Prostate gland (tissue), 2 donors: ENCODE results near the gene ELF2. TPM values are rescaled to one million over a fixed set of nuclear protein-coding genes. Genes with fewer than 3 reads are reported as not detected.

Source experiments
- DNase-seq: peaks from one replicate; pipeline ENCODE4 v3.0.0-alpha.2; 2019; ENCODE audit warnings: low spot score
- H3K27ac ChIP-seq, 2 donors: fragments of 200-600 bp; sonication (generic); 2 replicates each; pipeline ENCODE4 v1.5.1; 2017 to 2019
- H3K27me3 ChIP-seq: fragments of 200-600 bp; sonication (generic); replicated peaks from 2 replicates; pipeline ENCODE4 v1.5.1; 2019; ENCODE audit not compliant: insufficient read depth
- H3K36me3 ChIP-seq, 2 donors: fragments of 200-600 bp; sonication (generic); 1 replicate in 1 of 2; 2 replicates in 1 of 2; pipeline versions ENCODE4 v1.5.1 to v1.8.1; 2017 to 2019
- H3K4me1 ChIP-seq: fragments of 200-600 bp; sonication (generic); replicated peaks from 2 replicates; pipeline ENCODE4 v1.5.1; 2019
- H3K4me3 ChIP-seq, 2 donors: fragments of 200-600 bp; sonication (generic); 2 replicates each; pipeline ENCODE4 v1.5.1; 2017 to 2019
- H3K9me3 ChIP-seq: fragments of 200-600 bp; sonication (generic); 2 replicates; pipeline ENCODE4 v1.5.1; 2017
- POLR2A ChIP-seq: fragments of 450-650 bp; IDR thresholded peaks from one replicate; pipeline ENCODE4 v1.6.1; 2016; ENCODE audit warnings: antibody characterized with exemption, mild to moderate bottlenecking
- POLR2AphosphoS5 ChIP-seq: sonication (generic); formaldehyde crosslinking; IDR thresholded peaks from one replicate; pipeline ENCODE4 v1.6.1; 2017; ENCODE audit warnings: antibody characterized with exemption
- WGBS: methylation state at CpG from one replicate; pipeline ENCODE4 v1.1.5; 2018; 5-methylcytosine and 5-hydroxymethylcytosine counted together
- intact Hi-C: fragments of 100-400 bp; cut with DNase I; formaldehyde crosslinking; loops from one replicate; pipeline ENCODE4 v1.14.2; 2022
- total RNA-seq, 2 donors: library from RNA; depleted of rRNA; stranded (reverse); fragments of >200 nt; gene quantifications; one replicate each; pipeline ENCODE4 v1.1.0, GENCODE V29; 2016
- TF ChIP-seq, protein P1 (sequence below), 4 experiments: fragments of 200-600 bp in 2 of 4; fragments of 450-650 bp in 2 of 4; sonication (generic) in 2 of 4; IDR thresholded peaks; 1 replicate in 3 of 4; 2 replicates in 1 of 4; pipeline ENCODE4 v1.5.1; 2016 to 2019; ENCODE audit warnings: antibody characterized with exemption in 4 of 4, mild to moderate bottlenecking in 2 of 4, moderate library complexity in 2 of 4

Gene ELF2
- total RNA-seq, 2 donors from 2014 or later = 53.2 to 61.7 TPM

DNA sequence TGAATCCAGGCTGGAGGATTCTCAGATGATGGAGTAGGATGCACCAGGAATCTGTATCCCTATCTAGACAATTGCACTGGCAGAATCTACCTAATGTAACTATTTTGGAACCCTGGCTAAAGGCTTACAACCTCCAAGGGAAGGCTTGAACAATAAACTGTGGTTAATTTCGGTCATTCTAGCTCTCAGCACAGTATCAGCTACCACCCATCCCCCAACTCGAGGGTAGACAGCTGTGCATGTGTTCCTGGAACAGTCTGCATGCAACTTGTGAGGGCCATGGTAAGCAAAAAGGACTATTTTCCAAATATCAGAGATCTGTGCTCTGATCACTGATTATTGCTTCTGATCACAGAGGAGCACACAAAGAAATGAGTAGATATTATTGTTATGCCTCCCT, 34.0 kb downstream of the ELF2 start:
- Histone ChIP-seq H3K4me1 (no peaks in the 10 kb centered on the region), H3K9me3 (no peaks in the 10 kb centered on the region), H3K27ac (no peak overlapping the region), H3K36me3 (no peaks in the 10 kb centered on the region), H3K4me3 (no peak overlapping the region), H3K27me3 (no peaks in the 10 kb centered on the region)
- no peak for DNase-seq
- intact Hi-C loops = no loop called here
- 87% methylated on average over 2 of the region's 2 CpGs for WGBS
- TF ChIP-seq, protein P1, sequence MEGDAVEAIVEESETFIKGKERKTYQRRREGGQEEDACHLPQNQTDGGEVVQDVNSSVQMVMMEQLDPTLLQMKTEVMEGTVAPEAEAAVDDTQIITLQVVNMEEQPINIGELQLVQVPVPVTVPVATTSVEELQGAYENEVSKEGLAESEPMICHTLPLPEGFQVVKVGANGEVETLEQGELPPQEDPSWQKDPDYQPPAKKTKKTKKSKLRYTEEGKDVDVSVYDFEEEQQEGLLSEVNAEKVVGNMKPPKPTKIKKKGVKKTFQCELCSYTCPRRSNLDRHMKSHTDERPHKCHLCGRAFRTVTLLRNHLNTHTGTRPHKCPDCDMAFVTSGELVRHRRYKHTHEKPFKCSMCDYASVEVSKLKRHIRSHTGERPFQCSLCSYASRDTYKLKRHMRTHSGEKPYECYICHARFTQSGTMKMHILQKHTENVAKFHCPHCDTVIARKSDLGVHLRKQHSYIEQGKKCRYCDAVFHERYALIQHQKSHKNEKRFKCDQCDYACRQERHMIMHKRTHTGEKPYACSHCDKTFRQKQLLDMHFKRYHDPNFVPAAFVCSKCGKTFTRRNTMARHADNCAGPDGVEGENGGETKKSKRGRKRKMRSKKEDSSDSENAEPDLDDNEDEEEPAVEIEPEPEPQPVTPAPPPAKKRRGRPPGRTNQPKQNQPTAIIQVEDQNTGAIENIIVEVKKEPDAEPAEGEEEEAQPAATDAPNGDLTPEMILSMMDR (IDR thresholded peaks at IDR 0.05) = no peak
- TF ChIP-seq POLR2A = no peak
- TF ChIP-seq POLR2AphosphoS5 = no peak

DNA sequence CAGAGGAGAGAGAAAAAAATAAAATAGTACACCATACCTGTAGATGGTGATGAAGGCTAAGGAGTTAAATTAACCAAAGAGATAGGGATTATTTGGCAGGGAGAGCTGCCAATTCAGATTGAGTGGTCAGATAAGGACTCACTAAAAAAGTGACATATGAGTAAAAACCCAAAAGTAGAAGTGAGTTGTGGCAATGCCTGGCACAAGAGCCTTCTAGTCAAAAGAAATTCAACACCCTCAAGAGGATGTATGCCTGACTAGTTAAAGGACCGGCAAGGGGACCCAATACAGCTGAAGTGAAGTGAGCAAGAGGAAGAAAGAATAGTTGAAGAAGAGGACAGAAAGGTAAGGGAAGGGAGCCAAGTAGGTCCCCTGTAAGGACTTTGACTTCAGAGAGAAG, 34.9 kb downstream of the ELF2 start:
- no peaks in the 10 kb centered on the region for H3K9me3 ChIP-seq
- no peaks in the 10 kb centered on the region for H3K27me3 ChIP-seq
- no peaks in the 10 kb centered on the region for H3K4me1 ChIP-seq
- no peak for DNase-seq
- 39% methylated on average over 1 of the region's 1 CpG for WGBS
- H3K4me3 ChIP-seq = no peak overlapping the region
- no peak overlapping the region for H3K27ac ChIP-seq
- no peaks in the 10 kb centered on the region for H3K36me3 ChIP-seq
- TF ChIP-seq POLR2A (no peak), POLR2AphosphoS5 (no peak)
- TF ChIP-seq, protein P1 (IDR thresholded peaks at IDR 0.05) = no peak
- intact Hi-C loops = no loop called here

DNA sequence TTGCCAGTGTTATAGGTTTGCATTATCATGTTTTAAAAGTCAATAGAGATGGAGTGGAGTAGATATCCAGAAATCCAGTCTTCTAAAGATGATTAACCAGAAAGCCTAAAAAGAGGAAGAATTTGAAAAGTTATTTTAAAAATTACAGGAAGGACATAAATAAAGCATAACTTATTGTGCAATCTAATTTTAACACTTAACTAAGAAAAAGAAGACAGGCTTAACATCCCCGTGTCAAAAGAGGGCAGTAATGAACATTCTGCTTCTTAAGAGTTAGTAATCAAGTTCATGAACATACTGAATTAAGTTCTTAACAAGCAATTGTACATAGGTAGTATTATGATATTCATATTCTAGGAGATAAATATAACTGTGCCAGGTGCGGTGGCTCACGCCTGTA, 39.3 kb downstream of the ELF2 start:
- no peaks in the 10 kb centered on the region for H3K27me3 ChIP-seq
- H3K27ac ChIP-seq = no peak overlapping the region
- H3K9me3 ChIP-seq = no peaks in the 10 kb centered on the region
- intact Hi-C loops = no loop called here
- TF ChIP-seq POLR2A (no peak), POLR2AphosphoS5 (no peak)
- TF ChIP-seq, protein P1 (IDR thresholded peaks at IDR 0.05) = no peak
- no peak overlapping the region for H3K4me3 ChIP-seq
- 94% methylated on average over 3 of the region's 3 CpGs for WGBS
- DNase-seq = no peak
- no peaks in the 10 kb centered on the region for H3K4me1 ChIP-seq
- H3K36me3 ChIP-seq = no peaks in the 10 kb centered on the region

DNA sequence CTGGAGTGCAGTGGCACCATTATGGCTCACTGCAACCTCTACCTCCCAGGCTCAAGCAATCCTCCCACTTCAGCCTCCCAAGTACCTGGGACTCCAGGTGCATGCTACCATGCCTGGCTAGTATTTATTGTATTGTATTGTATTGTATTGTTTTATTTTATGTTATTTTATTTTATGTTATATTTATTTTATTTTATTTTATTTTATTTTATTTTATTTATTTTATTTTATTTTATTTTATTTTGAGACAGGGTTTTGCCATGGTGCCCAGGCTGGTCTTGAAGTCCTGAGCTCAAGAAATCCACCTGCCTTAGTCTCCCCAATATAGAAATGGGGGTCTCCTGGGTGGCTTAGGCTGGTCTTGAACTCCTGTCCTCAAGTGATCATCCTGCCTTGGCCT, 42.6 kb downstream of the ELF2 start:
- TF ChIP-seq, protein P1 (IDR thresholded peaks at IDR 0.05) = no peak
- TF ChIP-seq POLR2A (no peak), POLR2AphosphoS5 (no peak)
- H3K36me3 ChIP-seq = no peaks in the 10 kb centered on the region
- H3K27ac ChIP-seq = no peak overlapping the region
- no peaks in the 10 kb centered on the region for H3K9me3 ChIP-seq
- H3K27me3 ChIP-seq = no peaks in the 10 kb centered on the region
- H3K4me1 ChIP-seq = no peaks in the 10 kb centered on the region
- intact Hi-C loops = no loop called here
- H3K4me3 ChIP-seq = no peak overlapping the region
- no peak for DNase-seq

DNA sequence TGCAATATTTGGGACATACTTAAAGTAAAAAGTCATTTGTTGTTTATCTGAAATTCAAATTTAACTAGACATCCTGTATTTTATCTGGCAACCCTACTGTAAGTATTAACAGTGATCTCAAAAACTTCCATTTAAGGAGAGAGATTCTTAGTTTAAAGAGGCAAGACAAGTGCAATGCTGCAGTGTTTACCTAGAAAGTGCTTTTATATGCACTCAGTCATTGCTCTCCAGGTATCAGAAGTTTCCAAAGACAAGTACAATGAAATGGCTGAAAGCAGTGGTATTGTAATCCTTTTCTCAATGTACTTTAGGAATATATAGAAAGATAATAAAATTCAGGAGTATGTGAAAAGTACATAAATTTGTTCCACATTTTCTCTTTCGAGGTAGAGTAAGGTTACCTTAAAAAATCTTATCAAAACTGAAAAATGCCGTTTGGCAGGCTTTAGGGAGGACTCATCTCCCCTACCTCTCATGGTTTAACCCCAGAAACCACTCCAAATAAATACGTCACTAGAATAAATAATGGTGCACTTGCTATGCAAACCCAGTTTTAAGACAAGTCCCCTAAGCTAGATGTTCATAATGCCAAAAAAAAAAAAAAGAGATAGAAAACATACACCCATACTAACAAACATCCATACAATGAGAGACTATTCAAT, 45.7 kb downstream of the ELF2 start:
- Histone ChIP-seq H3K4me1 (no peaks in the 10 kb centered on the region), H3K27me3 (no peaks in the 10 kb centered on the region), H3K4me3 (no peak overlapping the region), H3K27ac (no peak overlapping the region), H3K36me3 (no peaks in the 10 kb centered on the region), H3K9me3 (no peaks in the 10 kb centered on the region)
- no peak for TF ChIP-seq POLR2AphosphoS5
- TF ChIP-seq, protein P1 (IDR thresholded peaks at IDR 0.05) = no peak
- TF ChIP-seq POLR2A = no peak
- DNase-seq = no peak
- 34% methylated on average over 3 of the region's 3 CpGs for WGBS
- intact Hi-C loops = no loop called here
